GM18873 (cell line): ENCODE results near the gene IL11.

Experiments
- ATAC-seq: cut with Tn5 transposase; IDR thresholded peaks from one replicate; pipeline ENCODE4 v1.9.1; 2021; ENCODE audit warnings: mild to moderate bottlenecking, moderate library complexity, moderate number of reproducible peaks; ENCODE audit not compliant: unreplicated experiment, low FRiP score

The IL11 gene

GRCh38 chr19:55353803-55354697 lies 16.2 kb downstream of the IL11 start:
- ATAC-seq, result no peak

GRCh38 chr19:55353356-55353802 lies 16.9 kb downstream of the IL11 start:
- ATAC-seq, result no peak

GRCh38 chr19:55352549-55353145 lies 17.6 kb downstream of the IL11 start:
- ATAC-seq, result no peak

GRCh38 chr19:55352040-55352439 lies 18.2 kb downstream of the IL11 start:
- no peak for ATAC-seq

- ATAC-seq, result no peak
These were observed 19.5 kb downstream of the IL11 start for GRCh38 chr19:55350620-55351315.

GRCh38 chr19:55348317-55349034 lies 21.8 kb downstream of the IL11 start:
- ATAC-seq, result no peak

GRCh38 chr19:55347442-55348009 lies 22.7 kb downstream of the IL11 start:
- ATAC-seq, result no peak

GRCh38 chr19:55346725-55347441 lies 23.4 kb downstream of the IL11 start:
- no peak for ATAC-seq

- ATAC-seq, result no peak
These were observed 24.2 kb downstream of the IL11 start for GRCh38 chr19:55345818-55346724.

- ATAC-seq, result no peak
These were observed 25.0 kb downstream of the IL11 start for GRCh38 chr19:55345101-55345817.

- ATAC-seq, result no peak
These were observed 25.8 kb downstream of the IL11 start for GRCh38 chr19:55344444-55344843.

- ATAC-seq, result no peak
These were observed 28.4 kb downstream of the IL11 start for GRCh38 chr19:55341595-55342531.

GRCh38 chr19:55341171-55341588 lies 29.1 kb downstream of the IL11 start:
- no peak for ATAC-seq

- no peak for ATAC-seq
These were observed 29.5 kb downstream of the IL11 start for GRCh38 chr19:55340784-55341147.

- ATAC-seq, result no peak
These were observed 30.1 kb downstream of the IL11 start for GRCh38 chr19:55339889-55340783.
